Left renal cortex interstitium (tissue), 4 donors: ENCODE data around the gene ACY1. TPM values are rescaled to one million over a fixed set of nuclear protein-coding genes. Genes with fewer than 3 reads are reported as not detected.

Experiments
- DNase-seq, 4 donors: peaks; one replicate each; pipeline ENCODE4 v3.0.0-alpha.2; 2013; ENCODE audit warnings: low read depth in 4 of 4, low spot score in 2 of 4, missing footprints in 1 of 4
- polyA plus RNA-seq, 4 donors: library from polyadenylated mRNA; unstranded; fragments of 120-200 nt; gene quantifications; one replicate each; pipeline ENCODE4 v1.2.1, GENCODE V29; 2013; ENCODE audit not compliant: insufficient read length in 4 of 4

Gene ACY1
- polyA plus RNA-seq, 4 donors: 98.5 to 137 (median 115) TPM

DNA sequence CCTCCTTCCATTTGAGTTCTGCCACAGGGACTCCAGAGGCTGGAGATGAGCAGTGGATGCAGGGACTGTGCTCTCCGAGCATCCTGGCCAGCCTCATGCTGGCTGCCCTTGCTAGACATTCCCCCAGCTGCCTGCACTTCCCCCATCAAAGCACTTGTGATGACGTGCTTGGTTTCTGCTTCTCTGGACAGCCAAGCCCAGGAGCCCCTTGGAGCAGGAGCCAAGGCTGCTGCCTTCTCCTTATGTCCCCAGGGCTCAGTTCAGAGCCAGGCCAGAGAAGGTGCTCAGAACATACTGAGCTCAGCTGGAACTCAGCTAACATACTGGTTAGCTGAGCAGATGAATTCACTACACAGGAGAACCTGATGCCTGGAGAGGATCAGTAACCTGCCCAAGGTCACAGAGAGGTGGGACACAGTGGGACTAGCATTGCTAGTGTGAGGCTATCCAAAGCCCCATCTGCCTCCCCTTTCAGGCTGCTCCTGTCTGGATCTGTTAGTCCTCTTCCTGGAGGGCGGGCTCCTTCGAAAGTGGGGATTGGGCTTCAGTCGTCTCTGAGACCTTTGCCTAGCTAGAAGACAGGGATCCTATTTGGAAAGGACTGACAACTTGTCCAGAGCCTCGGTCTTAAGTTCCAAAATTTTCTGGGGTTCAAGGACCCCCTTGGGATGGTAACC is 20.3 kb upstream of the ACY1 start:
- no peak for DNase-seq

- DNase-seq: peak in 1 of 4 donors; percentile 51
Observed at GRCh38 chr3:51963951-51964451, 19.3 kb upstream of the ACY1 start.

DNA sequence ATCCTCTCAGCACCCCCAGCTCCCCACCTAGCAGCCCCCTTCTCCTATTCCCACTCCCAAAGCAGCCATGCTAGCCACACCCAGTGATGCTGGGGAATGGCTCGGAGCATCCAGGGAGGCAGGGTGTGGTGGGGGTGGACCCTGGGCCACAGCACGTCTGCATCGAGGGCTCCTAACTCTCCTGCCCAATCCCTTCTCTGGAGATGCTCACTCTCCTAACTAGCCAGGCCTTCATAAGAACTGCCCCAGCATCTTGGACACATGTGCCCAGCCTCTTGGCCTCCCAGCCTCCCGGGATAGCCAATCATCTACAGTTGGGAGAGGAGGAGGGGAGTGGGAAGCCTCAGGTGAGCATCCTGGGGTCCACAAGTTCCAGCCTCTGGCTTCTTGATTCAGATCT is 18.8 kb upstream of the ACY1 start:
- no peak for DNase-seq

GRCh38 chr3:51966016-51966415 is 17.3 kb upstream of the ACY1 start:
- DNase-seq: no peak

DNA sequence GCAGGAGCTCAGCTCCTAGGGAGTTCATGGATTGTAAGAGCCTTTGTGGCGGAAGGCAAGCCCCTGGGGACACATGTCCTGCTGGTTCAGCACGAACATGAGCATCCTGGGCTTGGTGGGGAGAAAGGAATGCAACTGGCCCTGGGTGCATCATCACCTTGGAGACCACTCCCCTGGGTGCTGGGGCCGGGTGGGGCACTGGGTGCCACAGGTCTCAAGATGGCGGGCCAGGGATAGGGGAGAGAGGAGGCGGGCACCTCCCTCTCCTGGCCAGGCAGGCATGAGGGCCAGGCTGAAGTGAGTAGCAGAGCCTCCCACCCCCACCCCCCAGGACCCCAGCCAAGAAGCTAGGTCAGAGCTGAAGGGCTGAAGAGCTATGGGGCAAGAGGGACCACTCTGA is 16.8 kb upstream of the ACY1 start:
- DNase-seq: no peak

- no peak for DNase-seq
Observed at GRCh38 chr3:51966922-51967383, 16.4 kb upstream of the ACY1 start.

DNA sequence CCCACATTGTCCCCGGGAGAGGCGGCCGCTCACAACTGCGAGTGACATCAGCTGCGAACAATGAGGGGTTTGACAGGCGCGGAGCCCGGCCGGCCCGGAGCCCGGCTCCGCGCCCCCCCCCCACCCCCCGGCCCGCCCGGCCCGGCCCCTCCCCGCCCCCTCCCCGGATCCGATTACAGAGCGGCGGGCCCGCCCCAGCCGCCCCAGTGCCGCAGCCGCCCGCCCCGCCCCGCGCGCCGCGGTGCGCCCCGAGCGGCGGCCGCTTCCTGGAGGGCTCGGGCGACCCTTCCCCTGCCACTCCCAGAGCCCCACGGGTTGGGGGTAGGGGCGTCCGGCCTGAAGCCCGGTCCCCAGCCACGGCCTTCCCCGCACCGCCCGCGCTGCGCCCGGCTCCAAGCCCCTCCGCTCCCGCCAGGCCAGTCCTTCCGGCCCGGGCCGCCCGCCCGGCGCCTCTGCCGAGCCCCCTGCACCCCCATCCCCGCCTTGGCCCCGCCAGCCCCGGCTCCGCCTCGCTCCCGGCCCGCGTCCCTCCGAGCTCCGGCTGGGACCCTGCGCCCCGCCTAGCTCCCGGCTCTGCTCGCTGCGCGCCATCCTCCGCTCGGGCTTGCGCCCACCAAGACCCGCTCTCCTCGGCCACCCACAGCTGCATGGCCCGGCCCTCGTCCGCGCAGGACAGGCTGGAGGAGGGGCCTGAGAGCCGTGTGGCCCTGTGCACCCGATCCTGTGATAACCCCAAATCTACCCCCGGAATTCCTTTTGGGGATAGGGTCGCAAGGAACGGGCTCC is 15.8 kb upstream of the ACY1 start, which contains the start of gene PCBP4:
TSS of gene PCBP4 (minus strand) at position 71 of the 786 bp plus-strand sequence. CDS start 6,214 bp downstream, outside the sequence.
- peak in 1 of 4 donors; percentile 45 for DNase-seq

- DNase-seq: peak in 2 of 4 donors; percentile 34 to 40
Observed at GRCh38 chr3:51968170-51968775, 15.1 kb upstream of the ACY1 start.

GRCh38 chr3:51968883-51969678 is 14.3 kb upstream of the ACY1 start:
- no peak for DNase-seq

GRCh38 chr3:51969841-51970240 is 13.5 kb upstream of the ACY1 start:
- DNase-seq: no peak

DNA sequence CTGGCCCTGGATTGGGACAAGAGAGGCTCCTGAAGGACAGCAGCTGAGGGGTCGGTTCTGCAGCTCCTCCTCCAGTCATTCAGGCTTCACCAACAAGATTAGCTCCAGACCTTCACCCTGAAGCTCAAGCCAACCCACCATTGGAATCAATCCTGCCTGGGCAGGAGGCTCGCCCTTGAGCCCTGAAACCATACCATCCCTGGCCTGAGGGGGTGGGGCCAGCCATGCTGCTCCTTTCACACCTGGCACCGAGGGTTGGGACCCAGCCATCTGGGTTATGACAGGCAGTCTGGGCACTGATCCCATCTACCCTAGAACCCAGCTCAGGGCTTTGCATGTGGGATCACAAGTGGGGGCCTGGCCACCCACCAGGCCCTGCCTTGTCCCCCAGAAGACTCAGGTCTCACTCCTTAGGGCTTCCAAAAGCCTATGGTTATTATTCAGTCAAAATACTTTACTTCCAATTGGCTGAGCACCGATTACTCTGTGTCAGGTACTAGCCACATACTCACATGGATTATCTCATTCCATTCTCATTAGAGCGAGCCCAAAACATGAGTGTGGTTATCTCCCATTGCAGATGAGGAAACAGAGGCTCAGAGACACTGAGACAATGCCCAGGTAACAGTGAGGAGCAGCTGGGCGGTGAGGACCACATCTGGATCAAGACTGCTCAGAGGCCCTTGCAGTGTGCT is 12.6 kb upstream of the ACY1 start:
- no peak for DNase-seq

DNA sequence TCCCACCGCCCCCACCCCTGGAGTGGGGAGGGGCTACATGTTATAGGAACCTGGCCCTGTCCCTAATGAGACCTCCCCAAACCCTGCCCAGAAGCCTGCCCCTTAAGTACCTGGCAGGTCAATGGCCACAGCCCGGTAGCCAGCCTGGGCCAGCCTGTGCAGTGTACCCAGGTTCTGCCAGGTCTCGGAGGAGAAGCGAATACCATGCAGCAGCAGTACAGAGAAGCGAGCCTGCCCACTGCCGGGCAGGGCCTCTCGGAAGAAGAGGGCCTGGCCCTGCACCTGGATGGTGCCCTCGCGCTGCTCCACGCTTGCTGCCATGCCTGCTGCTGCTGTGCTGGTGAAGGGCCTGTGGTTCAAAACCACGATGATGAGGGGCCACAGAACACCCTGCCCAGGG is 12.0 kb upstream of the ACY1 start:
- DNase-seq: no peak

GRCh38 chr3:51974277-51974962 is 8.9 kb upstream of the ACY1 start:
- no peak for DNase-seq

GRCh38 chr3:51974963-51975851 is 8.1 kb upstream of the ACY1 start, which contains the start of gene ABHD14A:
ABHD14A (plus strand) TSS chr3:51975064; CDS start chr3:51975136, 72 bp downstream.
- peak in 1 of 4 donors; percentile 35 for DNase-seq

DNA sequence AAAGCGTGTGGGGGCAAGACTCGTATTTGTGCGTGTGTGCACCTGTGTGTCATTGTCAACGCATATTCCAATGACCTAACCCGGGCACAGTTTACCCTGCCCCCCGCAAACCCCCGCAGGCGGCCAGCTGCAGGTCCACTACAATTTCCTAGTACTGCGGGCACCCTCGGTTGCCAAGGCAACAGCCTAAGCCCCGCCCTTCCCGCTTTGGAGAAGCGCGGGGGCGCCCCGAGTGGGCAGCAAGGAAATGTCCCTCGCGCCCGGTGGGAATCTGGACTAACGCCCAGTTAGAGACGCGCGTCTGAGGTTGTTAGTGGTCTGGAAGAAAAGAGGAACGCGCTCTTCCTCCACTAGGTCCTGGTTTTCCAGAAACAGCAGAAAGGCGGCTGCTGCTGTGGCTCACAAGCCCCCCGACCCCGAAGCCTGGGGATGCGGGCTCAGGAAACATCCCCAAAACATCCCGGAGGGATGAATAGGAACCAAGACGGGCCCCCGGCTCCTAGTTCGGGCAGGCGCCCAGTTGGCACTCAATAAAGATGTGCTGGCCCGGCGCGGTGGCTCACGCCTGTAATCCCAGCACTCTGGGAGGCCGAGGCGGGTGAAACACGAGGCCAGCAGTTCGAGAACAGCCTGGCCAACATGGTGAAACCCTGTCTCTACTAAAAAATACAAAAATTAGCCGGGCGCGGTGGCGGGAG is 7.3 kb upstream of the ACY1 start:
- DNase-seq: peak in 1 of 4 donors; percentile 46

GRCh38 chr3:51977446-51978142 is 5.7 kb upstream of the ACY1 start:
- DNase-seq: no peak

GRCh38 chr3:51978143-51978502 is 5.2 kb upstream of the ACY1 start:
- DNase-seq: no peak
